ENCODE measurements around the gene HSPB9. TPM values are rescaled to one million over a fixed set of nuclear protein-coding genes. Genes with fewer than 3 reads are reported as not detected.

HSPB9 gene
- total RNA-seq, 1 experiment from 2014 or later, result not detected

DNA sequence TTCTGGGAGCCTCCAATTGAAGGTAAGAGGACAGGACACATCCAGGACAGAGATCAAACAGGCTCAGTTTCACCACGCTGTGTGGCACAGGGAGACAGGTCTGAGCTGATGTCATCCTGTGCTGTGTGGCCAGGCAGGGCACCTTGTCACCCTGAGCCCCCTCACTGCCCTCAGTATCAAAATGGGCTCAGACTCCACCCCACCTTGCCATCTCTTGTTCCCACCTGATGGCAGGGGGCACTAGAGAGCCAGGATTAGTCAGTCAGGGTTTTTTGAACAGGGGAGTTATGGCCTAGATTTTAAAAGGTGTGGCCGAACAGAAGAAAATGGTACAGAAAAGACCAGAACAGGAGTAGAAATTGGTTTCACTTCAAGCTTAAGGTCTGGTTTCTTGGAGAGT lies 4.1 kb upstream of the HSPB9 start:
- intact Hi-C loops (cut with micrococcal nuclease; ENCODE audit: unreplicated experiment), result loop anchor here (5.0 kb wide), 1 partner anchor 151 kb away; the partner anchor contains the start of gene CNP
- ChIA-PET POLR2A (ENCODE audit: low non-redundant PET) (no interaction called here), CTCF (no interaction called here)
- H3K9me3 ChIP-seq (ENCODE audit: low read depth, low read length, poor library complexity, severe bottlenecking), result no peaks in the 10 kb centered on the region
- BruUV-seq (replicated peaks), result no TSS peak
- H3K4me3 ChIP-seq (ENCODE audit: low read depth, low read length, poor library complexity, severe bottlenecking), result no peak overlapping the region
- peak; percentile 15 for DNase-seq (ENCODE audit: low spot score)
- TF ChIP-seq, protein P1, sequence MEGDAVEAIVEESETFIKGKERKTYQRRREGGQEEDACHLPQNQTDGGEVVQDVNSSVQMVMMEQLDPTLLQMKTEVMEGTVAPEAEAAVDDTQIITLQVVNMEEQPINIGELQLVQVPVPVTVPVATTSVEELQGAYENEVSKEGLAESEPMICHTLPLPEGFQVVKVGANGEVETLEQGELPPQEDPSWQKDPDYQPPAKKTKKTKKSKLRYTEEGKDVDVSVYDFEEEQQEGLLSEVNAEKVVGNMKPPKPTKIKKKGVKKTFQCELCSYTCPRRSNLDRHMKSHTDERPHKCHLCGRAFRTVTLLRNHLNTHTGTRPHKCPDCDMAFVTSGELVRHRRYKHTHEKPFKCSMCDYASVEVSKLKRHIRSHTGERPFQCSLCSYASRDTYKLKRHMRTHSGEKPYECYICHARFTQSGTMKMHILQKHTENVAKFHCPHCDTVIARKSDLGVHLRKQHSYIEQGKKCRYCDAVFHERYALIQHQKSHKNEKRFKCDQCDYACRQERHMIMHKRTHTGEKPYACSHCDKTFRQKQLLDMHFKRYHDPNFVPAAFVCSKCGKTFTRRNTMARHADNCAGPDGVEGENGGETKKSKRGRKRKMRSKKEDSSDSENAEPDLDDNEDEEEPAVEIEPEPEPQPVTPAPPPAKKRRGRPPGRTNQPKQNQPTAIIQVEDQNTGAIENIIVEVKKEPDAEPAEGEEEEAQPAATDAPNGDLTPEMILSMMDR (conservative IDR thresholded peaks at IDR 0.05; ENCODE audit: low read depth, low read length), result peak; percentile 35
- no peak for TF ChIP-seq EZH2 (IDR thresholded peaks at IDR 0.05; ENCODE audit: borderline replicate concordance, low read depth, low read length, poor library complexity, severe bottlenecking)
- no peaks in the 10 kb centered on the region for H3K4me1 ChIP-seq (ENCODE audit: insufficient read depth, low read length, poor library complexity, severe bottlenecking)
- H3K36me3 ChIP-seq (ENCODE audit: insufficient read depth, low read length, poor library complexity, severe bottlenecking), result peaks cover 12% of the 10 kb centered on the region
- no peak overlapping the region for H3K27ac ChIP-seq (ENCODE audit: low read depth, low read length, poor library complexity, severe bottlenecking)
- no peaks in the 10 kb centered on the region for H3K27me3 ChIP-seq (replicated peaks; ENCODE audit: insufficient read depth, low read depth, low read length, poor library complexity)

GRCh38 chr17:42119301-42119700 lies 3.3 kb upstream of the HSPB9 start:
- Histone ChIP-seq H3K4me3 (ENCODE audit: low read depth, low read length, poor library complexity, severe bottlenecking) (no peak overlapping the region), H3K27me3 (replicated peaks; ENCODE audit: insufficient read depth, low read depth, low read length, poor library complexity) (no peaks in the 10 kb centered on the region), H3K9me3 (ENCODE audit: low read depth, low read length, poor library complexity, severe bottlenecking) (no peaks in the 10 kb centered on the region), H3K36me3 (ENCODE audit: insufficient read depth, low read length, poor library complexity, severe bottlenecking) (peaks cover 12% of the 10 kb centered on the region), H3K27ac (ENCODE audit: low read depth, low read length, poor library complexity, severe bottlenecking) (no peak overlapping the region), H3K4me1 (ENCODE audit: insufficient read depth, low read length, poor library complexity, severe bottlenecking) (no peaks in the 10 kb centered on the region)
- ChIA-PET POLR2A (ENCODE audit: low non-redundant PET) (no interaction called here), CTCF (no interaction called here)
- intact Hi-C loops (cut with micrococcal nuclease; ENCODE audit: unreplicated experiment), result loop anchor here (5.0 kb wide), 1 partner anchor 152 kb away; the partner anchor contains the start of gene CNP
- no peak for DNase-seq (ENCODE audit: low spot score)
- TF ChIP-seq EZH2 (IDR thresholded peaks at IDR 0.05; ENCODE audit: borderline replicate concordance, low read depth, low read length, poor library complexity, severe bottlenecking), result no peak
- TF ChIP-seq, protein P1 (conservative IDR thresholded peaks at IDR 0.05; ENCODE audit: low read depth, low read length), result no peak
- BruUV-seq (replicated peaks), result no TSS peak

DNA sequence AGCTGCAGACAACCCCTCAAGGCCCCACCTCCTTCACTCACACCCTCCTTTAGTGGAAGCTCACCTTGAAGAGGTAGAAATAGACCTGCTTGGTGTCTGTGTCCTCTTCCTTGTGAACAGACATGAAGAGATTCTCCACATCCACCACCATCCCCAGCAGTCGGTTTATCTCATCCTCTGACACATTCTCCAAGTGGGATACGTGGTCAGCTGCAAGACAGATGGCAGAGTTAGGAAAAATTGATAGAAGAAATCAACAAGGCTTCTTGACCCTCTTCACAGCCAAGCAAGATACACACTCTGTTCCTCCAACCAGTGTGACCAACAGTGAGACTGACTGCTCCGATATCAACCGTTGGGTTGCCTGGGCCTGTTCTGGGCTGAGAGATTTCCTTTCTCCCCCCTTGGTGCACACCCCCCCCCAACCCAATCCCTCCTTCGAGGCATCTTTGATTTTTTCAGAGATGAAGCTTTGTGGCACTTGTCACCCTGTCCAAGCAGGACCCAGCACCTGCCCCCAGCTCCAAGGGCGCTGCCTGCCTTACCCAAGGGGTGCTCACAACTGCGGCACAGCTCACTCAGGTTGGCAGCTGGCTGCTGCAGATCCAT lies 2.3 kb upstream of the HSPB9 start:
- Histone ChIP-seq H3K4me1 (ENCODE audit: insufficient read depth, low read length, poor library complexity, severe bottlenecking) (no peaks in the 10 kb centered on the region), H3K9me3 (ENCODE audit: low read depth, low read length, poor library complexity, severe bottlenecking) (no peaks in the 10 kb centered on the region), H3K36me3 (ENCODE audit: insufficient read depth, low read length, poor library complexity, severe bottlenecking) (peaks cover 12% of the 10 kb centered on the region), H3K27ac (ENCODE audit: low read depth, low read length, poor library complexity, severe bottlenecking) (no peak overlapping the region), H3K4me3 (ENCODE audit: low read depth, low read length, poor library complexity, severe bottlenecking) (peak overlapping the region; percentile 62), H3K27me3 (replicated peaks; ENCODE audit: insufficient read depth, low read depth, low read length, poor library complexity) (no peaks in the 10 kb centered on the region)
- POLR2A ChIA-PET (ENCODE audit: low non-redundant PET), result interaction anchor here (0.6 kb wide), 1 partner anchor 287 kb away, joined by 3 read pairs; no protein-coding TSS in a partner anchor
- DNase-seq (ENCODE audit: low spot score), result no peak
- intact Hi-C loops (cut with micrococcal nuclease; ENCODE audit: unreplicated experiment), result no loop called here
- BruUV-seq (replicated peaks), result no TSS peak
- no peak for TF ChIP-seq EZH2 (IDR thresholded peaks at IDR 0.05; ENCODE audit: borderline replicate concordance, low read depth, low read length, poor library complexity, severe bottlenecking)
- TF ChIP-seq, protein P1 (conservative IDR thresholded peaks at IDR 0.05; ENCODE audit: low read depth, low read length), result no peak
- CTCF ChIA-PET, result no interaction called here
